Measurements from ENCODE around the gene ST3GAL4. TPM values are rescaled to one million over a fixed set of nuclear protein-coding genes. Genes with fewer than 3 reads are reported as not detected.

ST3GAL4 gene
- total RNA-seq, 2 donors from 2014 or later = 123 to 304 TPM

DNA sequence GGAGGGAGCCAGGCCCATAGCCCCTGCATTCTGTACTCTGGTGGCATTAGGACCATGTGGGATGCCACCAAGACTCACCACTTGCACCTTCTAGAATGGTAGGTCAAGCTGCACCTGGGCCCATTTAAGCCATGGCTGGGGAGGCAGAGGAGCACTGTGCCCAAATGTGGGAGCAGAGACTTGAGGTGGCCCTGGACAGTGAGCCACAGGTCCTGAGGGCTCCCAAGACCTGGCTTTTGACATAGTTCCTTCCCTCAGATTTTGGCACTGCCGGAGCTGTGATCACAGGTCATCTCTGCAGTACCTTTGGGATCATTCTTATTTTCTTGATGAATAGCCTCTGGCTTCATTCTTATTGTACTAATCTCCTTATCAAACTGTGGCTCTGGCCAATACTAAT, 43.2 kb downstream of the ST3GAL4 start:
- H3K36me3 ChIP-seq = no peaks in the 10 kb centered on the region
- no peak overlapping the region for H3K9ac ChIP-seq (ENCODE audit: low read depth in 2 of 2, low read length in 2 of 2)
- H3K4me1 ChIP-seq = peaks cover 6% of the 10 kb centered on the region
- no peak overlapping the region for H3K27ac ChIP-seq
- H3K9me3 ChIP-seq = no peaks in the 10 kb centered on the region
- intact Hi-C loops (cut with DNase I) = no loop called here
- H3K27me3 ChIP-seq = no peaks in the 10 kb centered on the region
- TF ChIP-seq, protein P1, sequence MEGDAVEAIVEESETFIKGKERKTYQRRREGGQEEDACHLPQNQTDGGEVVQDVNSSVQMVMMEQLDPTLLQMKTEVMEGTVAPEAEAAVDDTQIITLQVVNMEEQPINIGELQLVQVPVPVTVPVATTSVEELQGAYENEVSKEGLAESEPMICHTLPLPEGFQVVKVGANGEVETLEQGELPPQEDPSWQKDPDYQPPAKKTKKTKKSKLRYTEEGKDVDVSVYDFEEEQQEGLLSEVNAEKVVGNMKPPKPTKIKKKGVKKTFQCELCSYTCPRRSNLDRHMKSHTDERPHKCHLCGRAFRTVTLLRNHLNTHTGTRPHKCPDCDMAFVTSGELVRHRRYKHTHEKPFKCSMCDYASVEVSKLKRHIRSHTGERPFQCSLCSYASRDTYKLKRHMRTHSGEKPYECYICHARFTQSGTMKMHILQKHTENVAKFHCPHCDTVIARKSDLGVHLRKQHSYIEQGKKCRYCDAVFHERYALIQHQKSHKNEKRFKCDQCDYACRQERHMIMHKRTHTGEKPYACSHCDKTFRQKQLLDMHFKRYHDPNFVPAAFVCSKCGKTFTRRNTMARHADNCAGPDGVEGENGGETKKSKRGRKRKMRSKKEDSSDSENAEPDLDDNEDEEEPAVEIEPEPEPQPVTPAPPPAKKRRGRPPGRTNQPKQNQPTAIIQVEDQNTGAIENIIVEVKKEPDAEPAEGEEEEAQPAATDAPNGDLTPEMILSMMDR (IDR thresholded peaks at IDR 0.05) = no peak
- no peak overlapping the region for H3K4me3 ChIP-seq
- no peak for DNase-seq

DNA sequence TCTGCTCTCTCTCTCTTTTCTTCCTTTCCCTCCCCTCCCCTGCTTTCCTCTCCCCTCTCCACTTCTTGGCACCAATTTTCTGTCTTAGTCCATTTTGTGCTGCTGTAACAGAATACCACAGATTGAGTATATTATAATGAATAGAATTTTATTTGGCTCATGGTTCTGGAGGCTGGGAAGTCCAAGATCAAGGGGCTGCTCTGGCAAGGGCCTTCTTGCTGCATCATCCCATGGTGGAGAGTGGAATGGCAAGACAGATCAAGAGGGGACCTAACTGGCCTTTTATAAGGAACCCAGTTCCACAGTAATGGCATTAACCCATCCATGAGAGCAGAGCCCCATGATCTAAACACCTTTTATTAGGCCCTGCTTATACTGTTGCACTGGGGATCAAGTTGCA, 44.5 kb downstream of the ST3GAL4 start:
- DNase-seq = no peak
- Histone ChIP-seq H3K9me3 (no peaks in the 10 kb centered on the region), H3K27me3 (no peaks in the 10 kb centered on the region), H3K4me1 (peaks cover 6% of the 10 kb centered on the region), H3K4me3 (no peak overlapping the region), H3K9ac (ENCODE audit: low read depth in 2 of 2, low read length in 2 of 2) (no peak overlapping the region), H3K27ac (no peak overlapping the region), H3K36me3 (no peaks in the 10 kb centered on the region)
- TF ChIP-seq, protein P1 (IDR thresholded peaks at IDR 0.05) = no peak
- intact Hi-C loops (cut with DNase I) = no loop called here

DNA sequence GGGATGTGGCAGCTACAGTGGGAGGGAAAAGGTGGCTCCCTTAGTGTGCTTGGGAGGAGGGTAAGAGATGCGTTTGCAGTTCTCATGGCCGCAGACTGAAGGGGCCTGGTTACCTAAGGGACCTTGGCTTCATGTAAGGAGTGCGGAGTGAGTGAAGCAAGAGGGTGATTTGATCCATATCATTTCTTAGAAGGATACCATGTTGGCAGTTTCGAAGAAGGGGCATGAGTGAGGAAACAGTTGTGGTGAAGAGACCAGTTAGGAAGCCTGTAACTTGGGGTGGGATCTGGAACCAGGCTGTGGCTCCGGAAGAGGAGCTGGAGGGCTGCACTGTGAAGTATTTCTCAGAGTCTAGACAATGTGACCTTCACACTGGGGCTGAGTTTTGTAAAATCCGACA, 45.0 kb downstream of the ST3GAL4 start:
- Histone ChIP-seq H3K27ac (no peak overlapping the region), H3K4me1 (peaks cover 6% of the 10 kb centered on the region), H3K9ac (ENCODE audit: low read depth in 2 of 2, low read length in 2 of 2) (no peak overlapping the region), H3K27me3 (no peaks in the 10 kb centered on the region), H3K4me3 (no peak overlapping the region), H3K9me3 (no peaks in the 10 kb centered on the region), H3K36me3 (no peaks in the 10 kb centered on the region)
- TF ChIP-seq, protein P1 (IDR thresholded peaks at IDR 0.05) = no peak
- intact Hi-C loops (cut with DNase I) = no loop called here
- DNase-seq = no peak

DNA sequence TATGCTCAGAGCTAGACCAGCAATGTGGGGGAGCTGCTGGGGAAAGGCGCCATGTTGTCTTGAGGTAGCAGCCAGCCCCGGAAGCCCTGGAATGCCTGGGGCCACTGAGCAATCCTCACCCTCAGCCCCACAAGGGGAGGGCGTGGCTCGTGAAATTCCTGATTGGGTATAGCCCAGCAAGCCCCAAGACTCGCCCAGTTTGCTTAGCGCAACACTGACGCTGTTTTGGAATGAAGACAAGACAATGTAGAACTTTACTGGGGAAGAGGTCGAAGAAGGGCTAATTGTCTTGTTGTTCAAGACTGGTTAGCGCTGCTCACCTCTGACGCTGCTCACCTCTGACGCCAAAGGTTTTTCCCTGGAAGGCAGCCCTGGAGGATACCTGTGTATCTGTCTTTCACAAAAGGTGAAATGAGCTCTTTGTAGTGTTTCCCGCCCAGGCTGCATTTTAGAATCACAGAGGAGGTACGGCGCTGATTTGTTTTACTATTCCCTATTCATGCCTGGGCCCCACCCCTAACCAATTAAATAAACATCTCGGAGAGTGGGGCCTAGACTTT, 47.6 kb downstream of the ST3GAL4 start:
- no peaks in the 10 kb centered on the region for H3K9me3 ChIP-seq
- H3K4me3 ChIP-seq = no peak overlapping the region
- H3K27ac ChIP-seq = peak overlapping the region; percentile 80
- no peaks in the 10 kb centered on the region for H3K27me3 ChIP-seq
- DNase-seq = peak; percentile 90
- H3K4me1 ChIP-seq = peaks cover 6% of the 10 kb centered on the region
- intact Hi-C loops (cut with DNase I) = no loop called here
- TF ChIP-seq, protein P1 (IDR thresholded peaks at IDR 0.05) = no peak
- H3K36me3 ChIP-seq = peaks cover under 1% of the 10 kb centered on the region
- no peak overlapping the region for H3K9ac ChIP-seq (ENCODE audit: low read depth in 2 of 2, low read length in 2 of 2)

DNA sequence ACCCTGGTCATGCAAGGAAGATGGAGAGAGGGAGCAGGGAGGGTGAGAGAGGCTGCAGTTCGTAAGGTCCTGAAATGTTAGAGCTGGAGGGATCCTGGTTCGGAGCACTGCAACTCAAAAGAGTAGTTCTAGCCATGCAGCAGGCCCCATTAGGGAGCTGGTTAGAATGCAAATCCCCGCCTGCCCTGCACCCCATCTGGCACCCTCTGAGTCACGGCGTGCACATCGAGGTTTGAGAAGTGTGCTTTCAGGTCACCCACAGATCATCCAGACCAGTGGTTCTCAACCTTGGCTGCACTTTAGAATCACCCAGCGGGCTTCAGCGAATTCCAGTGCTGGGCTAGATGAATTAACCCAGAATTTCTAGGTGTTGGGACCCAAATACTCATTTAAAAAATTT, 48.2 kb downstream of the ST3GAL4 start:
- TF ChIP-seq, protein P1 (IDR thresholded peaks at IDR 0.05) = no peak
- DNase-seq = no peak
- H3K36me3 ChIP-seq = peaks cover 6% of the 10 kb centered on the region
- no peak overlapping the region for H3K4me3 ChIP-seq
- H3K9me3 ChIP-seq = no peaks in the 10 kb centered on the region
- H3K9ac ChIP-seq (ENCODE audit: low read depth in 2 of 2, low read length in 2 of 2) = peak overlapping the region in 1 of 2 donors; percentile 4
- intact Hi-C loops (cut with DNase I) = no loop called here
- peaks cover 6% of the 10 kb centered on the region for H3K4me1 ChIP-seq
- no peaks in the 10 kb centered on the region for H3K27me3 ChIP-seq
- H3K27ac ChIP-seq = peak overlapping the region; percentile 80

Measured in colonic mucosa (tissue), 4 donors.